ENCODE data around the gene GRK1. TPM values are rescaled to one million over a fixed set of nuclear protein-coding genes. Genes with fewer than 3 reads are reported as not detected.
"Not testable (repeated sequence)": the region's sequence is repeated elsewhere in the genome, so short reads cannot be mapped to it uniquely, and the experiment has no call there.

The GRK1 gene
- total RNA-seq, 1 donor from 2014 or later: not detected

DNA sequence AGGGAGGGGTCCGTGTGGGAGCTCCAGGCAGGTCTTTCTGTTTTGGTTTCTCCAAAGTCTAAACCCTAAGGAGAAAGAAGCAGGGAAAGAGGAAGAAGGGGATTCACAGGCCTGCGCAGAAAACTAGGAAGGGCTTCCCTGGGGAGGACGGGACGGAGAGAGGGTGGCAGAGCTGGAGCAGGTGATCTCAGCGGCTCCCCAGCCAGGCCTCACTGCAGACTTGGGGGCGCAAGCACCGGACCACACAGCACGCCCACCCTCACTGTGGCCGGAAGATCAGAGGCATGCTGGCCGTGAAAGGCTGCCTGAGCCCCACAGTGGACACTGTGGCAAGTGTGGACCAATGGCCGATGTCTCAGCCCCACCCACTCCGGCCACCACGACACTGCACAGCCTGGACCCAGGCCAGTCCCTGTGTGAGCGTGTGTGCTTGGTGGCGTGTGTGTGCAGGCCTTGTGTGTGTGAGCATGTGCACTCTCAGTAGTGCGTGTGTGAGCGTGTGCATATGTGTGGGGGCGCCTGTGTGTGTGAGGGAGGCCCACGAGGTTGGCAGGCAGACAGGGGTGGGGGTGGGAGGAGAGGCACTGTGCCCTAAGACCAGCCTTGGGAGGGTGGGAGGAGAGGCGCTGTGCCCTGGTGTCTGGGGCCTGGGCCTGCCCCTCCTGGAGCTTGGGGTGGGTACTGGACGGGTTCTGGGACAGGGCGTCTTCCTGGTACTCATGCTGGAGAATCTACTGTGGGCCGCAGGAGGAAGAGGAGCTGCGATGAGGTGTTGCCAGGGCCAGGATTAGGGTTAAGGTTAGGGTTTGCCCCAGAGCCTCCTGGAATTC, 76.6 kb downstream of the GRK1 start:
- DNase-seq (ENCODE audit: low spot score): no peak

DNA sequence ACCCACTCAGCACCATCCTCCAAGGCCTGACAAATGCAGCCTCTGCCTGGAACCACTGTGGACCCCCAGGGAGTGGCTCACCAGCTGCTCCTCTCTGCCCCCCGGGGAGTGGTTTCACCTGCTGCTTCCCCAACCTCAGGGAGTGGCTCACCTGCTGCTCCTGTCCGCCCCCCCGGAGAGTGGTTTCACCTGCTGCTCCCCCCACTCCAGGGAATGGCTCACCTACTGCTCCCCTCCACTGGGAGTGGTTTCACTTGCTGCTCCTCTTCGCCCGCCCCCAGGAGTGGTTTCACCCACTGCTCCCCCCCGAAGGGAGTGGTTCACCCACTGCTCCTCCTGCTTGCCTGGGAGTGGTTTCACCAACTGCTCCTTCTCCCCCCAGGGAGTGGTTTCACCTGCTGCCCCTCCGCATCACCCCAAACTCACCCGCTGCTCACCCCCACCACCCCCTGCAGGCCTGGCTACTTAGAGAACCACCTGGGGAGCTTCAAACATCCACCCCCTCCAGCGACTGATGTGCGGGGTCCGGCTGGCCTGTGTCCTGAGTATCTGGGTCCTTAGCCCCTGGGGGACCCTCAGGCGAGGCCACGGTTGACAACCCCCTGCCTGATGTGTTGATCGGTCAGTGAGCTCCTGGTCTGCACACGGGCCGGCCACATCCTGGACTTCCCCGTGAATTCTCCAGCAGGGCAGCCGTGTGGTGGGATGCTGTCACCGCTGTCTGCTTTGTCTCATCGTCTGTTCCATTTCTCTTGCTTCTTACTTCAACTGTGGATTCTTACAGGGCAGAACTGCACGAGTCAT, 77.4 kb downstream of the GRK1 start:
- DNase-seq (ENCODE audit: low spot score): no peak

DNA sequence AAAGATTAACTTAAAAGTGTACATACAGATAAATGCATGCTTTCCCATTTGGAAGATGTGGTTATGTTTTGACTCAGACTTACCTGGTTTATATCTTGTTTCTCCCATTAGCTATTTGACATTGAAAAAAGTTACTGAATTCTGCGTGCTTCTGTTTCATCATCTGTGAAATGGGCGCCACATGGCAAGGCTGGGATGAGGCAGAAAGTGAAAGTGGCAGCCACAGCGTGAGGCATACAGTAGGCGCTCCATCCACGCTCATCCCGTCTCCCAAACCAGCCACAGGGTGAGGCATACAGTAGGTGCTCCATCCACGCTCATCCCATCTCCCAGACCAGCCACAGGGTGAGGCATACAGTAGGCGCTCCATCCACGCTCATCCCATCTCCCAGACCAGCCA, 78.0 kb downstream of the GRK1 start:
- DNase-seq (ENCODE audit: low spot score): no peak

DNA sequence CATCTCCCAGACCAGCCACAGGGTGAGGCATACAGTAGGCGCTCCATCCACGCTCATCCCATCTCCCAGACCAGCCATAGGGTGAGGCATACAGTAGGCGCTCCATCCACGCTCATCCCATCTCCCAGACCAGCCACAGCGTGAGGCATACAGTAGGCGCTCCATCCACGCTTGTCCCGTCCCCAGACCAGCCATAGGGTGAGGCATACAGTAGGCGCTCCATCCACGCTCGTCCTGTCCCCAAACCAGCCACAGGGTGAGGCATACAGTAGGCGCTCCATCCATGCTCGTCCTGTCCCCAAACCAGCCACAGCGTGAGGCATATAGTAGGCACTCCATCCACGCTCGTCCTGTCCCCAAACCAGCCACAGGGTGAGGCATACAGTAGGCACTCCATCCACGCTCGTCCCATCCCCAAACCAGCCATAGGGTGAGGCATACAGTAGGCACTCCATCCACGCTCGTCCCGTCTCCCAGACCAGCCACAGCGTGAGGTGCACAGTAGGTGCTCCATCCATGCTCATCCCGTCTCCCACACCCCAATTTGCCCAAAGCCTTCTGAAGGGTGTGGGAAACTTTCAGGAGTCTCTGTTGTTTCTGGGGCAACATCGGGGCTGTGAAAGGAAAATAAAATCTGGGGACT, 78.6 kb downstream of the GRK1 start:
- DNase-seq (ENCODE audit: low spot score): not testable (repeated sequence)

DNA sequence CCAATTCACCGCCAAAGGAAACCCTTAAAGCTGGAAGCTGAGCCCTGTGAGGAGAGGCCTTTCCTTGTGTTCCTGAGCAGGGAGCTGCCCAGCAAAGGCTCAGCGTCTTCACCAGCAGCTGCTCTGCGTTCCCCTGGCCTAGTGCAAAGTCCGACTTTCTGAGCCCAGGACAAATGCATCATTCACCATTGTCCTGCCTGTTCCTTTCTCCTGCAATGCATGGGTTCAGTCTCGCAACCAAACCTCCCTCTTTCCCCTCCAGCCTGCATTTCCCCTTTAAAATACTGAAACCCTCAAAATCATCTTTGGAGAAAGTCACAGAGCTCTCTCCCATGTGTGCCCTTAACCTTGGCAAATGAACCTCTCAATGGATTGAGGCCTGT, 79.1 kb downstream of the GRK1 start:
- no peak for DNase-seq (ENCODE audit: low spot score)

DNA sequence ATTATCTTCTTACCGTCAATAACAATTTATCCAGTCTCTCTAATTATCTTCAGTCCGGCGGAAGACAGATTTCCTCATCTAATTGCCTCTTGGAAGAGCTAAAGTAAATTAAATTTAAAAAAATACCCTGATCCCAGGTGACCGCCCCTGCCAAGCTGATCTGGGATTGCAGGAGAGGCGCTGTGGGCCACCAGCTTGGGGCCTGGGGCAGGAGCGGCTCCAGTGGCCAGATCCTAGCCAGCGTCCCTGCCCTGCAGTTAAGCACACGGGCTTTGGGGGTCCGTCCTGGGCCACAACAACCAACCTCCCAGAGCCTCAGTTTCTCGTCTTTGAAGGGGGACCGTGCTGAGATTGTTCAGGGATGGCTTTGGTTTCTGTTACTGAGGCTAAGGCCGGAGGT, 79.7 kb downstream of the GRK1 start:
- DNase-seq (ENCODE audit: low spot score): no peak

DNA sequence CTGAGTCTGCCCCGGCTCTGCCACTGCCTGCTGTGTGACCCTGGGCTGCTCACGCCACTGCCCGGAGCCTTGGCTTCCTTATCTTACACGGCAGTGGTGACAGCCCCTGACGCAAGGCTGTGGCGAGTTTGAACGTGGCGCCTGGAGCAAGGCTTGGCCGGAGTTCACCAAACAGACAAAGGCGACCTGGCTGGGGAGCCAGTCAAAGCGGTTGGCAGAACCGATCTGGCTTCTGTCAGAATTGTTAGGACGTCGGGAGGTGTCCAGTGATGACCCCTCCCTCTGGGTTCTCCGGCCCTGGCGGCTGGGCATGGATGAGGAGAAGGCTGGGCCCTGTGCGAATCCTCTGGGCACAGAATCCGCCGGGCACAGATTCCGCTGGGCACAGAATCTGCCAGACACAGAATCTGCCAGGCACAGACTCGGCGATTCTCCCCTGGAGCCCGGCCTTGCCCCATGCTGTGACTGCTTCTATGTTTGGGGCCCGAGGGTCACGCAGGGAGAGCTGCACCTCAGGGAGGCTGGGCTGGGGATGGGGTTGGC, 80.3 kb downstream of the GRK1 start:
- no peak for DNase-seq (ENCODE audit: low spot score)

DNA sequence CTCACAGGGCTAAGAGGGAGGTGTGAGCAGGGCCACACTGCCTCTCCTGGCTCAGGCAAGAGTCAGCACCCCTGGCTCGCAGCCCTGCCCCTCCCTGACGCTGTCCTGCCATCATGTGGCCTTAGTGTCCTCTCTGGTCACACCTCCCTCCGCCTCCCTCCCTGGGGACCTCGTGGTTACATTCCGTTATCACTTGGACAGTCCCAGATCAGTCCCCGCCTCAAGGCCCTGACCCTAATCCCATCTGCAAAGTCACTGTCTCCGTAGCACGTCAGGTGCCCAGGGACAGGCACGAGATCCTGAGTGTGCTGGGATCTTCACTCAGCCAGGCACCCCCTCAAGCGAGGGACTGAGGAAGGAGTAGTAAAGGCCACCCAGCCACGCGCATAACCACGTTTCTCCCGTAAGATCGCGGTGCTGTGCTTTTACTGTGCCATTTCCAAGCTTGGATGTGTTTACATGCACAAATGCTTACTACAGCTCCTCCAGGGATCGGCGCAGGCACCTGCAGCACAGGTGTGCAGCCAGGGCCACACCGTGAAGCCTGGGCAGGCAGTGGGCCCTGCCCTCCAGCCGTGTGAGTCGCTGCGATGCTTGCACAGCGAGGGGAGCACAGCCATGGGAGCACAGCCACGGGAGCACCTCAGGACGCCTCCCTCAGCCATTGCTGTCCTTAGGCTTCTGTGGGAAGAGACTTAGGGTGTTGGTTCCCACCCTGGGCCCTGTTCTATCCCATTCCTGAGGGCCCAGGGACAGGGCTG, 81.3 kb downstream of the GRK1 start:
- no peak for DNase-seq (ENCODE audit: low spot score)

DNA sequence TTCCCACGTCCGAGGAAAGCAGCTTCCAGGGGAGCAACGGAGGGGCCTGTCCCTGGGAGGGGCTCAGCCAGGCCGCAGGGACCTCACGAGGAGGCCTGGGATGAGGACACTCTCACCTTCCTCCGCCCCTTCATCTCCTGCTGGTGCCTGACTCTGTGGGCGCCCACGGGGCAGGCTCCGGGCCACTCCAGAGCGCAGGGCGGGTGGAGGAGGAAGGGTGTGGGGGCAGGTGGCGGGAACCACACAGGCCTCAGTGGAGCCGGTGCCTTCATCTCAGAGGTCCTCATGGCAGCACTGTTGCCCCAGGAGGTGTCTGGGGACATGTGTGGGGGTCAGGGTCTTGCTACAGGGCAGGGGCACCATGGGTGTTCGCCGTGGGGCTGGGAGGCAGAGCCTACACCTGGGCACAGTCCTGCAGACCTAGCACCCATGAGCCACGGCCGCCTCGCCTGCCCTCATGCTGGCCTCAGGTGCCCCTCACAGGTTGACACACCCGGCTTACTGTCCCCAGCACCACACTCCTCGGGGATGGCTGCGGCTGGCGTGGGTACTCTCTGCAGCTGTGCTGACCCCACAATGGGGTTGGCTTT, 81.9 kb downstream of the GRK1 start:
- no peak for DNase-seq (ENCODE audit: low spot score)

DNA sequence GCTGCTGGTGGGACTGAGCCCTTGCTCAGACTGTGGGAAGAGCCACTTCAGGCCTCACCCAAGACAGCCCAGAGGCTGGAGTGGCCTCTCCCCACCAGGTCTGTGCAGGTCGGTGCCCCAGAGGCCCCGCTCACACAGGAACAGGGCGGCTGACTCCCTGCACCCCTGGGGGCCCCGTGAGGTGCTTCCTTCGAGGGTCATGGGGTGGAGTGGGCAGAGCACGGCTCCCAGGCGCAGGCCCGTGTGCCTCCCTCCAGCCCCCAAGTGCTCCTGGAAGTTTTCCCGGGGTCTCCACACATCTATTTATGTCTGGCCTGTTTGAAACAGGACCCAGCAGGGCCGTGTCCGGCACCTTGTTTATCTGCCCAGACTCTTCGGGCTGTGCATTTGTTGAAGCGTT, 82.5 kb downstream of the GRK1 start:
- DNase-seq (ENCODE audit: low spot score): no peak

DNA sequence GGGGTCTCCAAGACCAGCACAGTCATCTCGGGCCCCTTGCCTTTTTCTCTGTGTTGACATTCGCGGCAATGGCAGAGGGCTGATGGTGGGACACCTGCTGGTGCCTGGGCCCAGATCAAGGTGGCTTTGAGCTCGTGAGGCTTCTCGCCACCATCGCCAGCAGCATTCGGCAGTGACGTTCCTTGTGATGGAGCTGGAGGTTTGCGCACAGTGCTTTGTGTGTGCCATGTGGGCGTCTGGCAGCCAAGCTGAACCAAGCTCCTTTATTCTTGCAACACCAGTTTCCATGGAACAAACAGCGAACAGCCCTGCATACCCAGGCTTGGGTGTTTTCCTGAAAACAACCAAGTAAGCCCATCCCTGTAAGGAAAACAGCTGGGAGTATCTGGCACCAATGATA, 82.9 kb downstream of the GRK1 start:
- DNase-seq (ENCODE audit: low spot score): no peak

DNA sequence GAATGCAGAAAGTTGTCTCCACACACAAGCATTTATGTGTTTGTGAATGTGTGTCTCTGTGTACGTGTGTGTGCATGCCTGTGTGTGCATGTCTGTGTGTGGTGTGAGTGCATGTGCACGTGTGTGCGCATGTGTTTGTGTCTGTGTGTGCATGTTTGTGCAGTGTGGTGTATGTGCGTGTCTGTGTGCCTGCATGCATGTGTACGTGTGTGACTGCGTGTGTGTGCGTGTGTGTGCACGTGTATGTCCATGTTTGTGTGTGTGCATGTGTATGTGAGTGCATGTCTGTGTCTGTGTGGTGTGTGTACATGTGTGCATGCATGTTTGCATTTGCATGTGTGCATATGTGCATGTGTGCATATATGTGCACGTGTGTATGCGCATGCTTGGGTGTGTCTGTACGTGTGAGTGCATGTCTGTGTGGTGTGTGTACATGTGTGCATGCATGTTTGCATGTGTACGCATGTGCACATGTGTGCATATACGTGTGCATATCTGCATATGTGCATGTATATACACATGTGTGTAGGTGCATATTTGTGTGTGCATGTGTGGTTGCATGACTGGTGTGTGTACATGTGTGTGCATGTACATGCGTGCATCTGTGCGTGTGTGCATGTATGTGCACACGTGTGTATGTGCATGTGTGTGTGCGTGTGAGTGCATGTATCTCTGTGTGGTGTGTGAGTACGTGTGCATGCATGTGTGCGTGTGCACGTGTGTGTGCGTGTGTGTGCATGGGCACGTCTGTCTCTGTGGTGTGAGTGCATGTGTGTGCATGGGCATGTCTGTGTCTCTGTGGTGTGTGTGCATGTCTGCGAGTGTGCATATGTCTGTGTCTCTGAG, 83.8 kb downstream of the GRK1 start:
- no peak for DNase-seq (ENCODE audit: low spot score)

DNA sequence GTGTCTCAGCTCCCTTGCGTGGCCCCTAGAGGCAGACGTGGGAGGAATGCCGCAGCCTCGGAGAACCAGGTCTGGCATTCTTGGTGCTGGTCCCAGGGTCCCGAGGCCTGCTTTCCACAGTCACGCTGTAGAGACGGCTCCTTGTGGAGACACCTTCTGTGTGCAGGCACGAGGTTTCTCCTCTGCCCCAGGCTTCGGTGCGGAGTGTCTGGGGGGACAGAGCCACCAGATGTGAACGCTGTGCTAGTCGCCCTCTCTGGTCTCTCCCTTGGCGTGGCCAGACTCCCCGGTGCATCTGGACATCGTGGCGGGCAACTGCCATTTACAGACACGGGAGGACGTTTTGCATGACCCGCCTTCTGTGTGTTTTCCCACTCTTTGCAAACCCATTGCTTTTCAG, 84.5 kb downstream of the GRK1 start:
- DNase-seq (ENCODE audit: low spot score): no peak

DNA sequence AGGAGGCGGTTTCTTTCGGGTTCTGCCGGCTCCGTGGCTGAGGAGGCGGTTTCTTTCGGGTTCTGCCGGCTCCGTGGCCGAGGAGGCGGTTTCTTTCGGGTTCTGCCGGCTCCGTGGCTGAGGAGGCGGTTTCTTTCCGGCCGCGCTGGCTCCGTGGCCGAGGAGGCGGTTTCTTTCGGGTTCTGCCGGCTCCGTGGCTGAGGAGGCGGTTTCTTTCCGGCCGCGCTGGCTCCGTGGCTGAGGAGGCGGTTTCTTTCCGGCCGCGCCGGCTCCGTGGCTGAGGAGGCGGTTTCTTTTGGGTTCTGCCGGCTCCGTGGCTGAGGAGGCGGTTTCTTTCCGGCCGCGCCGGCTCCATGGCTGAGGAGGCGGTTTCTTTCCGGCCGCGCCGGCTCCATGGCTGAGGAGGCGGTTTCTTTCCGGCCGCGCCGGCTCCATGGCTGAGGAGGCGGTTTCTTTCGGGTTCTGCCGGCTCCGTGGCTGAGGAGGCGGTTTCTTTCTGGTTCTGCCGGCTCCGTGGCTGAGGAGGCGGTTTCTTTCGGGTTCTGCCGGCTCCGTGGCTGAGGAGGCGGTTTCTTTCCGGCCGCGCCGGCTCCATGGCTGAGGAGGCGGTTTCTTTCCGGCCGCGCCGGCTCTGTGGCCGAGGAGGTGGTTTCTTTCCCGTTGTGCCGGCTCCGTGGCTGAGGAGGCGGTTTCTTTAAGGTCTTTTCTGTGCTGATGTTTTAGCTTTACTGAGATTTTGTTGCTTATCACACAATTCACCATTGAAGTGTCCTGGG, 85.4 kb downstream of the GRK1 start:
- not testable (repeated sequence) for DNase-seq (ENCODE audit: low spot score)

DNA sequence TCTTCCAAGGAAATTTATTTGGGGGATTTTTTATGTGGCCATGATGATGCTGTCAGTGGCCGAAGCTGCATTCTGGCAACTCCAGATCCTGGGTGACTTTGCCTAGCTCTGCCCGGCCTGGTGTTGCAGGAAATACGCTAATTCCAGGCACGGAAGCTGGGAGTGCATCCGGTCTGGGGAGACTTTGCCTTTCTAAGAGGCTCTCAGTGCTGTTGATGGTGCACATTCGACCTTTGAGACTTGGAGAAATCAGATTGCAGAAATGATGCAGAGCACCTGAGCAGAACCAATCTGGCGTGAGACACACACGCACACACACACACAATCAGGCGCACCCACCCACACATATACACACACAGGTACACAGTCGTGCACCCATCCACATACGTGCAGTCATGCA, 86.2 kb downstream of the GRK1 start:
- no peak for DNase-seq (ENCODE audit: low spot score)

DNA sequence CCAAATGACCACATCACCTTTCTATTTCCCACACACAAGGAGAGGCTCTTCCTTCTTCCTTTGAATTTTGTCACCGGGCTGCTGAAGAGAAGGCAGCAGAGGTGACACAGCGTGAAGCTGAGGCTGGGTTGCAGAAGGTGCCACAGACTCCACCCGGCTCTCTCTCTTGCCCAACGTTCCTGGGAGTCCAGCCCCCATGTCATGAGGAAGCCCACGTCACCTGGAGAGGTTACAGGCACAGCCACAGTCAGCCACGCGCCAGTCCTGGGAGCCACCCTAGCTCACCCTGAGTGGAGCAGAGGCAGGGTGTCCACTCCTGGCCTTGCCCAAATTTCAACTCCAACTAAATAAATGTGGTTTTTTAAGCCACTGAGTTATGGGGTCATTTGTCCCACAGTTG, 87.2 kb downstream of the GRK1 start:
- no peak for DNase-seq (ENCODE audit: low spot score)

DNA sequence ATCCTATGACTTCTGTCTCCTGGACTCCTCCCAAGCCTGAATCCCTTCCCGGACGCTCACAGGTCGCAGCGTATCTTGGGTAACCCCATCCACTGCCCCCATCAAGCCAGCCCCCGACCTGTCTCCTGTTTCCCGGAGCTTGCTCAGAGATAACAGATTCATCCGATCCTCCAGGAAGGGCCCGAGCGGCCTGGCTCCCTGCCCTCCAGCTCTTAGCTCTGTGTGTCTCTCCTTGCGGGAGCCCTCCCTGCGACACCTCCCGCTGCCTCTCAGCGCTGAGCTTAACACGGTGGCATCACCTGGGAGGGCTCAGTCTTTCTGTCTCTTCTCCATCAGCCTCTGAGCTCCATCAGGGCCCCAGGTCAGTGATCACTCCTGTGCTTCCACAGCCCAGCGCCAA, 87.7 kb downstream of the GRK1 start:
- DNase-seq (ENCODE audit: low spot score): no peak

DNA sequence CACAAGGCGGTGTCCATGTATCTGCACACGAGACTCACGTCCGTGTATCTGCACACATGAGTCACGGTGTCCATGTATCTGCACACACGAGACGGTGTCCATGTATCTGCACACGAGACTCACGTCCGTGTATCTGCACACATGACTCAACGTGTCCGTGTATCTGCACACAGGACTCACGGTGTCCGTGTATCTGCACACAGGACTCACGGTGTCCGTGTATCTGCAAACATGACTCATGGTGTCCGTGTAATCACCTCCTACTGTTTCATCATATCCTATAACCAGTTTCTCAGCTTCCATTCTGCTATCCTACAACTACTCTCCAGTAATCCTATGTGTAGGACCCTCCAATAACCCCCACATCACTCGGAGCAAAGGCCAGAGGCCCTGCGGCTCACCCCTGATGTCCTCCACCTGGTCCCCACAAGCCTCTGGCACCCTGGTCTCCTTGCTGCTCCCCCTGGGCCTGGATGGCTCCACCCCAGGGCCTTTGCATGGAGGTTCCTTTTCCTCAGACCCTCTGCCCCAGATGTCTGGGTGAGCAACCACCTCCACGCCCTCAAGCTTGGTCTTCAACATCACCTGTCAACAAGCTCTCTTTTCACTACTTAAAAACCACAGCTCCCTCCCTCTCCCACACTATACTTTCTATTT, 89.5 kb downstream of the GRK1 start:
- no peak for DNase-seq (ENCODE audit: low spot score)
